ENCODE results near the gene SCUBE2.

The SCUBE2 gene

DNA sequence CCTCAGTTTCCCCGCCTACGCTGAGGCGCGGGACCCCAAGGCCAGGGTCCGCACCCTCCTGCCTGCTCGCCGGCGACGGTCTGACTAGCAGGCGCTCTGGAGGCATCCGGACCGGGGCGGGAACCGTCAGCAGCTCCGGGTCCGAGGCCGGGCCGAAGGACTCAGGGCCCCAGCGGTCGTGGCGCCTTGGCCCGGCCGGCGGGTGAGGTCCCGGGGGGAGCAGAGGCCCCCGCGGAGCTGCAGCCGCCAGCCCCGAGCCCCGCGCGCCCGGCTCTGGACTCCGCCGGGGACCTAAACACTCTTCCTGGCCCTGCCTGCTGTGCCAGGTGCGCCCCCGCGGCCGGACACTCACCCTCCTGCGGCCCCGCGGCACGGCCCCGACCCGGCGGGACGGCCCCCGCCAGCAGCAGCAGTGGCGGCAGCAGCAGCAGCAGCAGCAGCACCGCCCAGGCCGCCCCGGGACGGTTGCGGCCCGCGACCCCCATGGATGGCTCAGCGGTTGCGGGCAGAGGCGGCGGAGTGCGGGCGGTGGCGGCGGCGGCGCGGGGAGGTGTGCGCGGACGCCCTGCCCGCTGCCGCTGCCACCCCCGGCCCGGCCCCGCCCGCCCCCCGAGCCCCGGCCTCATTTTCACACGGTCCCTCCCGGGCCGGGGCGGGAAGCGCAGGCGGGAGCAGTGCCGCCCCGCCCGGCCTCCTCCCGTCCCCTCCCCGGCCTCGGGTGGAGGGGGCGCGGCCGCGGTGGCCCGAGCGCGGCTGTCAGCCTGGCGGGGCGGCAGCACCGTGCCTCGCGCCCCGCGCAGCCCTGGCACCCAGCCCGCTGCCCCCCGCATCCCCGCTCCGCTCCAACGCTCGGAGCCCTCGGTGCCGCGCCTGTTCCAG lies at the start of gene SCUBE2:
Gene SCUBE2, minus strand, starts transcription at position 556 of the 879 bp plus-strand sequence. Its CDS starts 71 bp downstream, at position 485.
- in situ Hi-C loops (cut with HindIII; ENCODE audit: low pct_ligation_motif_present, low pct_unique_long_range_greater_than_20kb, low sequenced_read_pairs), result no loop called here
- DNase-seq, result no peak

DNA sequence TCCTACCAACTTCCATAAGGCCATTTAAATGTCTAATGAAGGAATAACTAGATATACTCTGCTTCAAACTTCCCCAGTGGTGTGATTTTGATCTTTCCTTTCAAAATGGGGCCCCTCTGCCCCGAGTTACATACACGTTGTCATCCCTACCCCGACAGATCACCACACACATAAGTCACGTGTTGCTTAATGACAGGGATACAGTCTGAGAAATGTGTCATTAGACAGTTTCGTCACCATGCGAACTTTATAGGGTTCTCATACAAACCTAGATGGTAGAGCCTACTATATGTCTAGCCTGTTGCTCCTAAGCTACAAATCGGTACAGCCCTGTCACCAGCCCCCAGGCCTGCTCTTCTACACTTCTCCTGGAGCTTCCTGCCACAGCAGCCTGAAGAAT lies 49.8 kb upstream of the SCUBE2 start:
- DNase-seq, result no peak
- in situ Hi-C loops (cut with HindIII; ENCODE audit: low pct_ligation_motif_present, low pct_unique_long_range_greater_than_20kb, low sequenced_read_pairs), result loop anchor here (25.0 kb wide), 1 partner anchor 129 kb away; the partner anchor contains the start of gene NRIP3

DNA sequence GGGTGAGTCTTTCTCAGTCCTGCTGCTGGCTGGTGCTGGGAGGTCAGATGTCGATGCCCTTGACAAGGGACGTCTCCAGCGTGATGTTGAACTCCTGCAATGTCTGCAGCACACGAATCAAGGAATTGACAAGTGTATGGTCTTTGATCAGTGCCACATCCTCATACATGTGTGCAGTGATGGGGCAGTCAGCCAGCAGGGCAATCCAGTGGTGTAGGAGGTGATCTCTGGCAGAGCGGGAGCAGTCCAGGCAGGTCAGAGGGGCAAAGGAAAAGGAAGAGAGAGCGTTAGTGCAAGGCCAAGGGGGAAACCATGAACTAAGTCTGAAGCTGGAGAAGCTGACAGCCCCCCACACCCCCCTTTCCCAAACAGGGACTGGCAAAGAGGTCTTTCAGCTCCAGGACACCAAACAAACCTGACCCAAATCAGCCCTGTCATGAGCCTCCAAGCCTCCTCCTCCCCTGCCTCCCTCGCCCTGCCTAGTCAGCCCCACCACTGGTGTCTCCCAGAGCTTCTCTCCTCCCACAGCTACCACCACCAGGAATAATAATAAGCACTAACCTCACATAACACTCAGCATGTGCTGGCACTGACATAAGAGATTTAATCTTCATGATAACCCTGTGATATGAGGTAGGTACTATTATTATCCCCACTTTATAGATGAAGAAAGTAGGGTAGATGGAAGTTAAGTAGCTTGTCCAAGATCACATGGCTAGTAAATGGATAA lies 48.4 kb upstream of the SCUBE2 start:
- in situ Hi-C loops (cut with HindIII; ENCODE audit: low pct_ligation_motif_present, low pct_unique_long_range_greater_than_20kb, low sequenced_read_pairs), result loop anchor here (25.0 kb wide), 1 partner anchor 127 kb away; the partner anchor contains the start of gene NRIP3
- DNase-seq, result peak; percentile 36

- in situ Hi-C loops (cut with HindIII; ENCODE audit: low pct_ligation_motif_present, low pct_unique_long_range_greater_than_20kb, low sequenced_read_pairs), result loop anchor here (25.0 kb wide), 1 partner anchor 127 kb away; the partner anchor contains the start of gene NRIP3
Measured at GRCh38 chr11:9138612-9139579, 47.5 kb upstream of the SCUBE2 start.

GRCh38 chr11:9138133-9138453 lies 46.7 kb upstream of the SCUBE2 start:
- DNase-seq, result no peak
- in situ Hi-C loops (cut with HindIII; ENCODE audit: low pct_ligation_motif_present, low pct_unique_long_range_greater_than_20kb, low sequenced_read_pairs), result loop anchor here (25.0 kb wide), 1 partner anchor 126 kb away; the partner anchor contains the start of gene NRIP3

More at GRCh38 chr11:9138612-9139579, 47.5 kb upstream of the SCUBE2 start:
- DNase-seq, result peak; percentile 78

DNA sequence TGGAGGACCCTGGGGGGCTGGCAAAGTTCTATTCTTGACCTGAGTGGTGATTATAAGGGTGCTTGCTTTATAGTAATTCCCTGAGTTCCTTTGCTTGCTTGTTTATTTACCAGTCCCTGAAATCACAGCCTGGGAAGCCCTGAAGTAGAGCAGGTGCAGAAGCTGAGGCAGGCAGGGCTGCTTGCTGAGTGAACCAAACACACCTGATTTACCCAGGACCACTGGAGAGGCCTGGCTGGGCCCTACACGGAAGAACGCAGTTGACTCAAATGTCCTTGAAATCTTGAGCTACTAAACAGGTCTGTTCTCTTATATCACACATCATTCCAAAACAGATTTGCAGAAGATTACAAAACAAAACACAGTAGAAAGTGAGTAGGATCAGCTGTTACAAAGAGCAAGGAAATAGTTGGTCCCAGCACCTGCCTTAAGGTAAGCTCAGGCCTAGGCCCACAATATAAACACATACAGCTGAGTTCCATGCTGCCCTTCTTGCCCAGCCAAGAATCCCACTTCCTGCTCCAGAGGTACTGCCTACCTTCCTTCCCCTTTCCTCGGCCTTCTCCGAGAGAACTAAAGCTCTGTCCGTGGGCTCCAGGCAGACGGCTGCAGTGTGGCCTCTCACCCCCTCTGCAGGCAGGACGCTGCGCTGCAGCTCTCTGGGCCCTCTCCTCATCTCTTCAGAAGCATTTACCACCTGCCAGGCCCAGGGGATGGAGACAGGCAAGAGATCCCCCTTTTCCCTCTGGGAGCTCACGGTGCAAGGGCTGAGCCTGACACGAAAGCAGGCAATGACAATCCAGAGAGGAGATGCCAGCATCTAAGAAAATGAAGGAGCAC lies 46.1 kb upstream of the SCUBE2 start:
- in situ Hi-C loops (cut with HindIII; ENCODE audit: low pct_ligation_motif_present, low pct_unique_long_range_greater_than_20kb, low sequenced_read_pairs), result loop anchor here (25.0 kb wide), 1 partner anchor 125 kb away; the partner anchor contains the start of gene NRIP3
- DNase-seq, result peak; percentile 73

GRCh38 chr11:9136741-9137140 lies 45.3 kb upstream of the SCUBE2 start:
- in situ Hi-C loops (cut with HindIII; ENCODE audit: low pct_ligation_motif_present, low pct_unique_long_range_greater_than_20kb, low sequenced_read_pairs), result loop anchor here (25.0 kb wide), 1 partner anchor 124 kb away; the partner anchor contains the start of gene NRIP3
- DNase-seq, result no peak

DNA sequence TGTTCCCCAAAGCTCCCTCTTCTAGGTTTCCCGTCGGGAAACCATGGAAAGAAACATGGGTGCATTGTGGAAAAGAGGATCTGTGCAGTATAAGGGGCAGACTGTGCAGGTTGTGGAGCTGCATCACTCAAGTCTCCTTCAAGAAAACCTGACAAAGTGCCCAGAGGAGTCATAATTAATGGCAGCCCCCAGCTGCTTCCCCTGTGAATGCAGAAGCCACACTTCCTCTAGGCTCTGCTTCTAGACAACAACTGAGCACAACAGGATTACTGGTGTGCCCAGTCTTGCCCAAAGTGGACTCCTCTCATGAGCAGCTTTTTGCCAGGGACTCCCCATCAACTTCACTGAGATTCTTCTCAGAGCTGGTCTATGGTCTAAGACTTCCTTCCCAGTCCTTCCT lies 42.6 kb upstream of the SCUBE2 start:
- DNase-seq, result no peak
- in situ Hi-C loops (cut with HindIII; ENCODE audit: low pct_ligation_motif_present, low pct_unique_long_range_greater_than_20kb, low sequenced_read_pairs), result loop anchor here (25.0 kb wide), 1 partner anchor 122 kb away; the partner anchor contains the start of gene NRIP3

GRCh38 chr11:9132203-9132878 lies 40.9 kb upstream of the SCUBE2 start:
- in situ Hi-C loops (cut with HindIII; ENCODE audit: low pct_ligation_motif_present, low pct_unique_long_range_greater_than_20kb, low sequenced_read_pairs), result loop anchor here (25.0 kb wide), 1 partner anchor 120 kb away; the partner anchor contains the start of gene NRIP3
- no peak for DNase-seq

GRCh38 chr11:9130297-9130696 lies 38.9 kb upstream of the SCUBE2 start:
- no peak for DNase-seq
- in situ Hi-C loops (cut with HindIII; ENCODE audit: low pct_ligation_motif_present, low pct_unique_long_range_greater_than_20kb, low sequenced_read_pairs), result loop anchor here (25.0 kb wide), 1 partner anchor 118 kb away; the partner anchor contains the start of gene NRIP3

DNA sequence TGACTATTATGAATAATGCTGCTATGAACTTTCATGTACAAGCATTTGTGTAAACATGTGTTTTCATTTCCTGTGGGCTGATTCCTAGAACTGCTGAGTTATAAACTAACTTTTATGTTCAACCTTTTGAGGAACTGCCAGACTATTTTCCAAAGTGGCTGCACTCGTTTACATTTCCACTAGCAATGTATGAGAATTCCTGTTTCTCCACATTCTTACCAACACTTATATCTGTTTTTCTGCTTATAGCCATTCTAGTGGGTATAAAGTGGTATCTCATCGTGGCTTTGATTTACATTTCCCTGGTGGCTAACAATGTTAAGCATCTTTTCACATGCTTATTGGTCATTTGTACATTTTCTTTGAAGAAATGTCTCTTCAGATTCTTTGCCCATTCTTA lies 35.2 kb upstream of the SCUBE2 start:
- in situ Hi-C loops (cut with HindIII; ENCODE audit: low pct_ligation_motif_present, low pct_unique_long_range_greater_than_20kb, low sequenced_read_pairs), result loop anchor here (25.0 kb wide), 1 partner anchor 114 kb away; the partner anchor contains the start of gene NRIP3
- no peak for DNase-seq

GRCh38 chr11:9125185-9125886 lies 33.9 kb upstream of the SCUBE2 start:
- in situ Hi-C loops (cut with HindIII; ENCODE audit: low pct_ligation_motif_present, low pct_unique_long_range_greater_than_20kb, low sequenced_read_pairs), result loop anchor here (25.0 kb wide), 1 partner anchor 113 kb away; the partner anchor contains the start of gene NRIP3

DNA sequence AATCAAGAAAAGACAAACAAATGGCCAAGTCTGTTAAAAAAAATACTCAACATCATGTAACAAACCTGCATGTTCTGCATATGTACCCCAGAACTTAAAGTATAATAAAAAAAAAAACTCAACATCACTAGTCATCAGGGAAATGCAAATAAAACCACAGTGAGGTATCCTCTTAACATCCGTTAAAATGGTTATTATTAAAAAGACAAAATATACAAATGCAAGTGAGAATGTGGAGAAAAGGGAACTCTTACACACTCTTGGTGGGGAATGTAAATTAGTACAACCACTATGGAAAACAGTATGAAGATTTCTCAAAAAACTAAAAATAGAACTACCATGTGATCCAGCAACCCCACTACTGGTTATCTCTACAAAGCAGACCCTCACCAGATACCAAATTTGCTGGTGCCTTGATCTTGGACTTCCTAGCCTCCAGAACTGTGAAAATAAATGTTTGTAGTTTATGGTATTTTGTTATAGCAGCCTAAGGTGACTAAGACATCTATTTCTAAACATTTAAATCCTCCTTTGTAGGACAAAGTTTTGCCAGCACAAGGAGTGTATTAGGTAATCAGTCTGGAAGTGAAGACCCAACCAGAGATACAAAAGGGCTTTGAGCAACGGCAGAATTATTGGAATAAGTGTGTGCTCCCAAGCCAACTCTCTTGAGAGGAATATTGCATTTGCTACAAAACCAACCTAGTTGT lies 32.4 kb upstream of the SCUBE2 start:
- in situ Hi-C loops (cut with HindIII; ENCODE audit: low pct_ligation_motif_present, low pct_unique_long_range_greater_than_20kb, low sequenced_read_pairs), result no loop called here
- no peak for DNase-seq

More at GRCh38 chr11:9125185-9125886, 33.9 kb upstream of the SCUBE2 start:
- no peak for DNase-seq

- in situ Hi-C loops (cut with HindIII; ENCODE audit: low pct_ligation_motif_present, low pct_unique_long_range_greater_than_20kb, low sequenced_read_pairs), result no loop called here
- DNase-seq, result no peak
Measured at GRCh38 chr11:9121469-9121796, 30.0 kb upstream of the SCUBE2 start.

DNA sequence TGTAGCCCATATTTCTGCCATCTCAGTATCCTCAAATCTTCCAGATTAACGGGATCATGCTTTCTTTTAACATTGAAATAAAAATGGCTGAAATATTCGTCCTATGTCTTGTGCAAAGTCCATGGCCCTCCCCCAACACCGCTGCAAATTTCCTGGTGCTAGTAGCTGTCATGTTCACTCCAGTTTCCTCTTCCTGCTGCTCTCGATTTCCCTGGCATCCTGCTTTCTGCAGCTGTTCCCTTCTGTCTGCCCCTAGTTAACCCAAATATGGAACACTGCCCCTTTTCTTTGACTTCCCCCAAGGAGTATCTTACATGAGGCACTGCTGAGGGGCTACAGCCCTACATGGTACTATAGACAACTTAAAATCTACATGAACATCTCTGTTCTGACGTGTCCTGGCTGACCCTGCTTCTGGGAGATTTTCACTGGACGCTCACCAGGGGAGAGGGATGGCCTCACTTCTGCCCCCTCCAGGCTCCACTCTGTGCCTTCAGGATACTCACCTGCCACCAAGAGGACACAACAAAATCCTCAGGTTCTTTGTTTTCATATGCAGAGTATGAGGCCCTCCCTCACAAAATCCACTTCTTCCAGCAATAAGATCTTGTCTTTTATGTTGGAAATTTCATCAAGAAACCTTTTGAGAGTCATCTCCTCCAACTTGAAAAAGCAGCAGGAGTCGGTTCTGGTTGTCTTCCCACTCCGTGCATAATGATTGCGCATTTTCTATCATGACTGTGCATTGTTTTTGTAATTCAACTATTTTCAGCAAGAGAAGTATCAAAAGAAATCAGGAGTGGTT lies 29.5 kb upstream of the SCUBE2 start:
- DNase-seq, result no peak
- in situ Hi-C loops (cut with HindIII; ENCODE audit: low pct_ligation_motif_present, low pct_unique_long_range_greater_than_20kb, low sequenced_read_pairs), result no loop called here

Measured in ACHN (cell line).